IMR-90 (cell line): ENCODE results near the gene FGD5. TPM values are rescaled to one million over a fixed set of nuclear protein-coding genes. Genes with fewer than 3 reads are reported as not detected.

Experiments used
- ATAC-seq: fragments of 200-7000 bp; cut with Tn5 transposase; 2 replicates; pipeline ENCODE4 v1.9.1; 2020; ENCODE audit warnings: low read depth, mild to moderate bottlenecking, moderate library complexity
- BruUV-seq: library from RNA; stranded (reverse); fragments of 400-500 nt; replicated peaks from 2 replicates; lab custom pipeline; 2021; lab: Mats Ljungman, UMichigan
- CTCF ChIA-PET: fragments of 300-600 bp; formaldehyde crosslinking; extraction: SDS; loops from one replicate; lab custom pipeline; 2021; ENCODE audit warnings: antibody characterized with exemption; lab: Yijun Ruan, JAX
- POLR2A ChIA-PET: fragments of 300-600 bp; sonication (Branson Sonifier 250); formaldehyde crosslinking; loops from one replicate; lab custom pipeline; 2022; ENCODE audit warnings: antibody characterized with exemption; ENCODE audit not compliant: unreplicated experiment; lab: Charles Lee
- DNase-seq: peaks from one replicate; pipeline ENCODE4 v3.0.0; 2013
- H2AFZ ChIP-seq: replicated peaks from 2 replicates; pipeline ENCODE3; 2013; ENCODE audit warnings: low read length, mild to moderate bottlenecking; ENCODE audit not compliant: poor library complexity
- H2AK5ac ChIP-seq: 2 replicates; pipeline ENCODE4 v1.6.1; 2013; ENCODE audit warnings: low read depth, low read length, inconsistent platforms
- H2AK9ac ChIP-seq: replicated peaks from 2 replicates; pipeline ENCODE3; 2013; ENCODE audit warnings: mild to moderate bottlenecking, low read depth, low read length, moderate library complexity; ENCODE audit not compliant: poor library complexity
- H2BK120ac ChIP-seq: 2 replicates; pipeline ENCODE4 v1.6.1; 2013; ENCODE audit warnings: low read depth, low read length, inconsistent platforms
- H2BK15ac ChIP-seq: 3 replicates; pipeline ENCODE4 v1.6.1; 2013; ENCODE audit warnings: low read depth, low read length, inconsistent platforms
- H2BK20ac ChIP-seq: 2 replicates; pipeline ENCODE4 v1.6.1; 2013; ENCODE audit warnings: low read depth, mild to moderate bottlenecking, inconsistent platforms, low read length, moderate library complexity
- H2BK5ac ChIP-seq: 2 replicates; pipeline ENCODE4 v1.6.1; 2013; ENCODE audit warnings: mild to moderate bottlenecking, low read depth, low read length, inconsistent platforms; ENCODE audit not compliant: poor library complexity, severe bottlenecking
- H3K14ac ChIP-seq: replicated peaks from 2 replicates; pipeline ENCODE4 v1.6.1; 2013; ENCODE audit warnings: low read depth, low read length, inconsistent platforms
- H3K18ac ChIP-seq: 2 replicates; pipeline ENCODE4 v1.6.1; 2013; ENCODE audit warnings: low read depth, low read length, control low read depth
- H3K23ac ChIP-seq: 2 replicates; pipeline ENCODE4 v1.6.1; 2013; ENCODE audit warnings: low read depth, low read length, inconsistent platforms
- H3K27ac ChIP-seq: 2 replicates; pipeline ENCODE4 v1.5.1; 2013; ENCODE audit warnings: mild to moderate bottlenecking, control low read depth, low read length; ENCODE audit not compliant: insufficient read depth
- H3K27me3 ChIP-seq: 2 replicates; pipeline ENCODE4 v1.6.1; 2013; ENCODE audit warnings: low read length; ENCODE audit not compliant: control insufficient read depth, insufficient read depth
- H3K36me3 ChIP-seq: 2 replicates; pipeline ENCODE4 v1.6.1; 2013; ENCODE audit warnings: low read length, mixed read lengths; ENCODE audit not compliant: control insufficient read depth, insufficient read depth
- H3K4ac ChIP-seq: 2 replicates; pipeline ENCODE4 v1.6.1; 2013; ENCODE audit warnings: low read depth, low read length, inconsistent platforms
- H3K4me1 ChIP-seq: 2 replicates; pipeline ENCODE4 v1.6.1; 2013; ENCODE audit warnings: low read length, mixed read lengths; ENCODE audit not compliant: control insufficient read depth, insufficient read depth
- H3K4me2 ChIP-seq: 2 replicates; pipeline ENCODE4 v1.6.1; 2013; ENCODE audit warnings: low read depth, mild to moderate bottlenecking, control low read depth, low read length, moderate library complexity
- H3K4me3 ChIP-seq: 2 replicates; pipeline ENCODE4 v1.5.1; 2013; ENCODE audit warnings: low read depth, mild to moderate bottlenecking, control low read depth, low read length, moderate library complexity; ENCODE audit not compliant: insufficient read depth
- H3K56ac ChIP-seq: 2 replicates; pipeline ENCODE4 v1.6.1; 2013; ENCODE audit warnings: low read length, inconsistent platforms; ENCODE audit not compliant: insufficient read depth; ENCODE audit errors: extremely low read depth
- H3K79me1 ChIP-seq, 2 experiments: 2 replicates each; pipeline ENCODE4 v1.6.1; 2013; ENCODE audit warnings: low read length in 2 of 2, inconsistent platforms in 1 of 2, low read depth in 1 of 2
- H3K9ac ChIP-seq: 2 replicates; pipeline ENCODE4 v1.6.1; 2013; ENCODE audit warnings: low read depth, low read length, control low read depth
- H3K9me1 ChIP-seq: 2 replicates; pipeline ENCODE4 v1.6.1; 2013; ENCODE audit warnings: low read length, inconsistent platforms; ENCODE audit not compliant: insufficient read depth
- H3K9me3 ChIP-seq: 2 replicates; pipeline ENCODE4 v1.6.1; 2013; ENCODE audit warnings: low read length; ENCODE audit not compliant: control insufficient read depth, insufficient read depth
- H4K20me1 ChIP-seq: 2 replicates; pipeline ENCODE4 v1.6.1; 2013; ENCODE audit warnings: low read length, inconsistent platforms; ENCODE audit not compliant: insufficient read depth
- H4K5ac ChIP-seq: 2 replicates; pipeline ENCODE4 v1.6.1; 2013; ENCODE audit warnings: mild to moderate bottlenecking, low read depth, low read length, control low read depth
- H4K8ac ChIP-seq, 2 experiments: 2 replicates each; pipeline ENCODE4 v1.6.1; 2013; ENCODE audit warnings: low read depth in 2 of 2, low read length in 2 of 2, control low read depth in 1 of 2, inconsistent platforms in 1 of 2
- H4K91ac ChIP-seq: 2 replicates; pipeline ENCODE4 v1.6.1; 2013; ENCODE audit warnings: low read depth, low read length, inconsistent platforms; ENCODE audit not compliant: insufficient read depth
- BHLHE40 ChIP-seq: fragments of 150-350 bp; IDR thresholded peaks from 2 replicates; pipeline ENCODE4 v1.6.1; 2016; ENCODE audit warnings: mild to moderate bottlenecking, low read depth, low read length
- CEBPB ChIP-seq: IDR thresholded peaks from 2 replicates; pipeline ENCODE4 v1.6.1; 2012; ENCODE audit warnings: low read depth, low read length, improper control_type of control experiment
- CHD1 ChIP-seq: IDR thresholded peaks from 2 replicates; pipeline ENCODE4 v1.6.1; 2012; ENCODE audit warnings: low read depth, low read length, improper control_type of control experiment
- MAFK ChIP-seq: IDR thresholded peaks from 2 replicates; pipeline ENCODE4 v1.6.1; 2012; ENCODE audit warnings: low read depth, low read length, improper control_type of control experiment
- MAZ ChIP-seq: IDR thresholded peaks from 2 replicates; pipeline ENCODE4 v1.6.1; 2012; ENCODE audit warnings: low read depth, mild to moderate bottlenecking, low read length, improper control_type of control experiment, moderate library complexity, borderline replicate concordance
- POLR2A ChIP-seq: IDR thresholded peaks from 2 replicates; pipeline ENCODE4 v1.6.1; 2012; ENCODE audit warnings: mild to moderate bottlenecking, low read depth, low read length
- RCOR1 ChIP-seq: IDR thresholded peaks from 2 replicates; pipeline ENCODE4 v1.6.1; 2012; ENCODE audit warnings: mild to moderate bottlenecking, low read length, improper control_type of control experiment; ENCODE audit not compliant: insufficient replicate concordance
- RFX5 ChIP-seq: IDR thresholded peaks from 2 replicates; pipeline ENCODE4 v1.8.0; 2012; ENCODE audit warnings: low read depth, mild to moderate bottlenecking, low read length, moderate library complexity
- SMC3 ChIP-seq: fragments of 150-350 bp; IDR thresholded peaks from 2 replicates; pipeline ENCODE4 v1.6.1; 2016; ENCODE audit warnings: low read depth, mild to moderate bottlenecking, antibody characterized with exemption, low read length, moderate library complexity
- WGBS, 2 experiments: methylation state at CpG; one replicate each; pipeline versions ENCODE4 v1.1.5 to v1.1.7; 2013; ENCODE audit warnings: missing lambda C conversion rate in 2 of 2; ENCODE audit not compliant: insufficient read length in 1 of 2; ENCODE audit errors: extremely low coverage in 2 of 2; 5-methylcytosine and 5-hydroxymethylcytosine counted together
- dilution Hi-C: fragments of 300-500 bp; cut with HindIII; formaldehyde crosslinking; loops from one replicate; pipeline ENCODE4 v1.14.3; 2018; ENCODE audit warnings: low sequenced_read_pairs; ENCODE audit not compliant: unreplicated experiment
- in situ Hi-C: fragments of 300-500 bp; cut with MboI; formaldehyde crosslinking; loops from 3 replicates; pipeline ENCODE4 v1.14.3; 2019; ENCODE audit warnings: low sequenced_read_pairs, inconsistent platforms, mixed read lengths
- intact Hi-C: fragments of 100-400 bp; cut with micrococcal nuclease; formaldehyde crosslinking; loops from 2 replicates; pipeline ENCODE4 v1.10.0; 2022
- polyA plus RNA-seq, 3 experiments: library from polyadenylated mRNA; depleted of rRNA; stranded (reverse); fragments of >200 nt; gene quantifications; 2 replicates each; pipeline ENCODE4 v1.2.3, GENCODE V29; 2012; ENCODE audit warnings: low replicate concordance in 1 of 3
- total RNA-seq: library from RNA; depleted of rRNA; stranded (reverse); fragments of >200 nt; gene quantifications from 2 replicates; pipeline ENCODE4 v1.2.3, GENCODE V29; 2012
- TF ChIP-seq, protein P1 (sequence below): fragments of 150-350 bp; IDR thresholded peaks from 2 replicates; pipeline ENCODE4 v1.6.1; 2016; ENCODE audit warnings: low read depth, mild to moderate bottlenecking, low read length, moderate library complexity, borderline replicate concordance
- TF ChIP-seq, protein P2 (sequence below): fragments of 150-350 bp; IDR thresholded peaks from 2 replicates; pipeline ENCODE4 v1.6.1; 2017; ENCODE audit warnings: mild to moderate bottlenecking, antibody characterized with exemption, low read length, low read depth
- TF ChIP-seq, protein P3 (sequence below): conservative IDR thresholded peaks from 2 replicates; pipeline ENCODE4 v1.5.1; 2012; ENCODE audit warnings: mild to moderate bottlenecking, low read depth, low read length, improper control_type of control experiment

Gene FGD5
- total and polyA plus RNA-seq, 2 of the 4 experiments (the other 2 are of a cell fraction): not detected

DNA sequence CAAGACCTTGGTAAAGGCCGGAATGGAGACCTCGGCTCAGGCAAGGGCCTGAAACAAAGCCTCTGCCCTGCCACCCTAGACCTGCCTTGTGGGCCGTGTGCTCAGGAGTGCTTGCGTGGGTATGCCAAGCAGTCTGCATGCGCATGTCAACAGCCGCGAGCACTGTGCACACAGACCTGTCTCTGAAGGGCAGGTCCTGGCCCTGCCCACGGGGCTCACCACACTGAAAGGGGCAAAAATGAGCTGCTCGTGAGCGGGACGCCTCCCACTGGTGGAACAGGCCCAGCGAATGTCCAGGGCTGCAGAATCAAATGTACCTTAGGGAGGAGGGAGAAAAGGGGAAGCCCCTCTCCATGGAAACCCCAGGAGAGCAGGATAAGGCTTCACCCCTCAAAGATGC, 44.3 kb upstream of the FGD5 start:
- Histone ChIP-seq H4K20me1 (no peaks in the 10 kb centered on the region), H2BK15ac (no peak overlapping the region), H2BK5ac (no peak overlapping the region), H3K18ac (no peak overlapping the region), H3K27ac (no peak overlapping the region), H2AK5ac (no peak overlapping the region), H3K4me1 (no peaks in the 10 kb centered on the region), H2BK20ac (no peak overlapping the region), H3K56ac (no peak overlapping the region), H3K9me3 (no peaks in the 10 kb centered on the region), H3K4me3 (no peak overlapping the region), H2AFZ (no peak overlapping the region), H3K9me1 (no peaks in the 10 kb centered on the region), H3K27me3 (peaks cover 16% of the 10 kb centered on the region; the same call in 1 of the 2 replicates), H3K14ac (no peak overlapping the region), H3K9ac (no peak overlapping the region), H3K36me3 (no peaks in the 10 kb centered on the region), H3K23ac (no peak overlapping the region), H4K8ac (no peak overlapping the region), H2AK9ac (no peak overlapping the region), H3K4ac (no peak overlapping the region), H3K4me2 (no peak overlapping the region), H2BK120ac (no peak overlapping the region), H3K79me1 (no peaks in the 10 kb centered on the region), H4K5ac (no peak overlapping the region), H4K91ac (no peak overlapping the region)
- no peak for DNase-seq
- in situ Hi-C loops (no loop called here), intact Hi-C loops (no loop called here), dilution Hi-C loops (no loop called here)
- CTCF ChIA-PET: no interaction called here
- no TSS peak for BruUV-seq
- no peak for ATAC-seq
- WGBS, 2 experiments: 59% methylated on average over 5 of the region's 12 CpGs; no CpG with 5 or more reads in 1 of the 2 experiments
- POLR2A ChIA-PET: no interaction called here
- TF ChIP-seq RFX5: no peak
- TF ChIP-seq, protein P1, sequence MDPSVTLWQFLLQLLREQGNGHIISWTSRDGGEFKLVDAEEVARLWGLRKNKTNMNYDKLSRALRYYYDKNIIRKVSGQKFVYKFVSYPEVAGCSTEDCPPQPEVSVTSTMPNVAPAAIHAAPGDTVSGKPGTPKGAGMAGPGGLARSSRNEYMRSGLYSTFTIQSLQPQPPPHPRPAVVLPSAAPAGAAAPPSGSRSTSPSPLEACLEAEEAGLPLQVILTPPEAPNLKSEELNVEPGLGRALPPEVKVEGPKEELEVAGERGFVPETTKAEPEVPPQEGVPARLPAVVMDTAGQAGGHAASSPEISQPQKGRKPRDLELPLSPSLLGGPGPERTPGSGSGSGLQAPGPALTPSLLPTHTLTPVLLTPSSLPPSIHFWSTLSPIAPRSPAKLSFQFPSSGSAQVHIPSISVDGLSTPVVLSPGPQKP: no peak
- TF ChIP-seq, protein P2, sequence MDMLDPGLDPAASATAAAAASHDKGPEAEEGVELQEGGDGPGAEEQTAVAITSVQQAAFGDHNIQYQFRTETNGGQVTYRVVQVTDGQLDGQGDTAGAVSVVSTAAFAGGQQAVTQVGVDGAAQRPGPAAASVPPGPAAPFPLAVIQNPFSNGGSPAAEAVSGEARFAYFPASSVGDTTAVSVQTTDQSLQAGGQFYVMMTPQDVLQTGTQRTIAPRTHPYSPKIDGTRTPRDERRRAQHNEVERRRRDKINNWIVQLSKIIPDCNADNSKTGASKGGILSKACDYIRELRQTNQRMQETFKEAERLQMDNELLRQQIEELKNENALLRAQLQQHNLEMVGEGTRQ: no peak
- no peak for TF ChIP-seq MAZ
- no peak for TF ChIP-seq CHD1
- no peak for TF ChIP-seq CEBPB
- no peak for TF ChIP-seq POLR2A
- TF ChIP-seq, protein P3, sequence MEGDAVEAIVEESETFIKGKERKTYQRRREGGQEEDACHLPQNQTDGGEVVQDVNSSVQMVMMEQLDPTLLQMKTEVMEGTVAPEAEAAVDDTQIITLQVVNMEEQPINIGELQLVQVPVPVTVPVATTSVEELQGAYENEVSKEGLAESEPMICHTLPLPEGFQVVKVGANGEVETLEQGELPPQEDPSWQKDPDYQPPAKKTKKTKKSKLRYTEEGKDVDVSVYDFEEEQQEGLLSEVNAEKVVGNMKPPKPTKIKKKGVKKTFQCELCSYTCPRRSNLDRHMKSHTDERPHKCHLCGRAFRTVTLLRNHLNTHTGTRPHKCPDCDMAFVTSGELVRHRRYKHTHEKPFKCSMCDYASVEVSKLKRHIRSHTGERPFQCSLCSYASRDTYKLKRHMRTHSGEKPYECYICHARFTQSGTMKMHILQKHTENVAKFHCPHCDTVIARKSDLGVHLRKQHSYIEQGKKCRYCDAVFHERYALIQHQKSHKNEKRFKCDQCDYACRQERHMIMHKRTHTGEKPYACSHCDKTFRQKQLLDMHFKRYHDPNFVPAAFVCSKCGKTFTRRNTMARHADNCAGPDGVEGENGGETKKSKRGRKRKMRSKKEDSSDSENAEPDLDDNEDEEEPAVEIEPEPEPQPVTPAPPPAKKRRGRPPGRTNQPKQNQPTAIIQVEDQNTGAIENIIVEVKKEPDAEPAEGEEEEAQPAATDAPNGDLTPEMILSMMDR: no peak
- no peak for TF ChIP-seq MAFK
- TF ChIP-seq RCOR1: no peak
- TF ChIP-seq SMC3: no peak
- TF ChIP-seq BHLHE40: no peak
